GM18511 (cell line): ENCODE measurements around the gene MEIS2.

Experiments used
- ATAC-seq: cut with Tn5 transposase; IDR thresholded peaks from one replicate; pipeline ENCODE4 v1.9.1; 2021; ENCODE audit warnings: mild to moderate bottlenecking, moderate library complexity; ENCODE audit not compliant: unreplicated experiment

MEIS2 gene

GRCh38 chr15:36940219-36940618, 160.1 kb downstream of the MEIS2 start:
- no peak for ATAC-seq

GRCh38 chr15:36938764-36939163, 161.6 kb downstream of the MEIS2 start:
- ATAC-seq, result no peak

GRCh38 chr15:36938131-36938530, 162.2 kb downstream of the MEIS2 start:
- no peak for ATAC-seq

GRCh38 chr15:36936613-36937012, 163.7 kb downstream of the MEIS2 start:
- no peak for ATAC-seq

GRCh38 chr15:36933255-36933990, 166.9 kb downstream of the MEIS2 start:
- ATAC-seq, result no peak

DNA sequence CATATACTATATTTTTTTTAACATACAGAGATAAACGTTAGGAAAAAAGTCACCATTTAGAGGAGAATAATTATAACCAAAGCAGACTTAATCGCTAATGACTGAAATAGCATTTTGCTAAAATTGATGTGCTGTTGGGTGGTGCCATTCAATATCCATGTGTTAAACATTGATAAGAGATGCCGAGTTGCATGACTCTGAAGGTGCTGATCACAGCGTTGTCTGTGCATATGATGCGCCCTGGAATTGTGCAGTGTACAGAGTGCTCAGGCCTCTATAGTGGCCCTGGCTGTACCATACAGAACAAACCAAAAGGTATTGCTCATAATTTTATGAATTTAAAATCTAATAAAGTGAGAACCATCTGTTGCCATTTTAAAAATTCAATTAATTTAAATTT, 168.3 kb downstream of the MEIS2 start:
- no peak for ATAC-seq

DNA sequence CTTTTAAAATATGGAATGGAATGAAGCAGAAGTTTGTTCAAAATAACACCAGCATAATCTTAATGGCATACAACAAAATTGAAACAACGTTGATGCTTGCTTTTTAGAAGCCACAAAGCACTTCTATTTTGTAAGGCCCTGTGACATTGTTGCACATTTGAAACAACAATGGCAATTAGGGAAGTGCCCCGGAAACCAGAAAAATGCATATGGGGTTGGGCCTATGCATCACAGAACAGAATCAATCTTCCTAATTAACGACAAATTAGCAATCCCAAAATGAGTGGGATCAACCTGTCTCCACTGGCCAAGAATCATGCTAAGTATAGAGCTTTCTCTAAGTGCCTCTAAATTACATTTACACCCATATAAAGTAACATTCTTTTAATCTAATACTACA, 168.9 kb downstream of the MEIS2 start:
- no peak for ATAC-seq

DNA sequence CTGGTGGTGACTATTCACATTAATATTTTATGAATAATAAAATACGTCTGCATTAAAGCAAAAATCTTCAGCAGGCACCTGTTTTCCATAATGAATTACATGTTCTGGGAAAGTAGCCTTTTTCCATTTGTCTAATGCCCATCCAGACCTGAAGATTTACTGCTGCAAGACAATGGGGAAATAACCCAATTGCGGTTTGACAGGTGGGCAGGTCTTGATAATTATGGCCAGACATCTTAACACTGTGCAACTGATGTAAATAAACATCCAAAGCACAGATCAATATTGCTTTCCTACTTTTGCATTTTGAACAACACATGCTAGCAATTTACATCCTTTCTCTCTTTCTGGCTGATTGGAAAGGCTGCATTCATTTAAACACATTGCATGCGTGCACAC, 173.9 kb downstream of the MEIS2 start:
- no peak for ATAC-seq

- no peak for ATAC-seq
Observed at GRCh38 chr15:36925653-36926426, 174.5 kb downstream of the MEIS2 start.

GRCh38 chr15:36925049-36925448, 175.3 kb downstream of the MEIS2 start:
- no peak for ATAC-seq

- ATAC-seq, result no peak
Observed at GRCh38 chr15:36924034-36924433, 176.3 kb downstream of the MEIS2 start.

GRCh38 chr15:36921484-36922091, 178.8 kb downstream of the MEIS2 start:
- ATAC-seq, result no peak

DNA sequence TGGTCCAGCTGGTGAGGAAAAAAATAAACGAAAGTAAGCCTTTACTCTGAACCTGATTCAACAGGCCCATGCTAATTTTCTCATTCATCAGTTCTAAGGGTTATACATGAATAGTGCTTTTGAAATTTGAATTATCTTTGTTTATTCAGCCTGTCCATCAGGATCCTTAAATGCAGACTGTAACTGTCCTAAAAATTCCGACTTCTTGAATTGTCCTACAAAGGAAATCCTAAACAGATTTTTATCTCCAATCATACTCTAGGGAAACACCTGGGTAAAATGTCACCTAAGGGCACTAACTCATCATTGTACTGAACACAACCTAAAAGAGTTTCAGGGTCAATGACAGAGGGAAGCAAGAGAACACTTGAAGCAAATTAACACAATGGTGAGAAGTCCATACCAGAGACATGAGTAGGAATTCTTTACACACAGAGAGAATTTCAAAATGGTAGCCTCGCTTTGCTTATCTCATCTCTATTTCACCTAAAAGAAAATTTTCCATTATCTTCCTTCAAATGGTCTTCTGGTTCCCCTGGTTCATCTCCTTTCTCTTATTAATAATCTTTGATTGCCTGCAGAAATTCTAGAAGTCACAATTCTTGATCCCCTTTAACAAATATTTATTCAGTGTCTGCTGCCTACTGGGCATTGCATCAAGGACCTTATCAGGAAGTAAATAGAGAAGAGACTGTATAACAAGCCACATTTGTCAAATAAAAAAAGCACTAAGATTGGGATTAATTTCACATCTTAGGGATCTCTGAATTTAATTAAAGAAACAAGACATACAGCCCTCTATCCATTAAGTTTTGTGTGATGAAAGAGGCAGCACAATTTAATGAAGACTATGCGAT, 182.7 kb downstream of the MEIS2 start:
- no peak for ATAC-seq

GRCh38 chr15:36914960-36915808, 185.2 kb downstream of the MEIS2 start:
- ATAC-seq, result no peak

DNA sequence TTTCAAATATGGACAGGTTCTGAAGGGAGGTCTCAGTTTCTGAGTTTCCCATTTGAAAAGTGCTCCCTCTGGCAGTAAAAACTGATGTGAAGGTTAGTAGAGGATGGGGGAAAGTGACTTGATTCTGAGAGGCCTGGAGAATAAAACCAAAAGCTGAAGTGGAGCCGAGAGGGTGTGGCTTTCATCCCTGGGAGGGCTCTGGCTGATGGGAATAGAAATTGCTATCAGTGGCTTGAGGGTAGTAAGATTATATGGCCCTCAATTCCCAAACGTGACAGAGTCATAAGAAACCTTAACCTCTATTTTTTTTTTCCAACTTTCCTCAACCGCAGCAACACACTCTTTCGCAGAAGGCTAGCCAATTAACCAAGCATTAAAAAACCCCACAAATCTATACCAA, 185.9 kb downstream of the MEIS2 start:
- ATAC-seq, result no peak

- no peak for ATAC-seq
Observed at GRCh38 chr15:36912311-36912712, 188.0 kb downstream of the MEIS2 start.

DNA sequence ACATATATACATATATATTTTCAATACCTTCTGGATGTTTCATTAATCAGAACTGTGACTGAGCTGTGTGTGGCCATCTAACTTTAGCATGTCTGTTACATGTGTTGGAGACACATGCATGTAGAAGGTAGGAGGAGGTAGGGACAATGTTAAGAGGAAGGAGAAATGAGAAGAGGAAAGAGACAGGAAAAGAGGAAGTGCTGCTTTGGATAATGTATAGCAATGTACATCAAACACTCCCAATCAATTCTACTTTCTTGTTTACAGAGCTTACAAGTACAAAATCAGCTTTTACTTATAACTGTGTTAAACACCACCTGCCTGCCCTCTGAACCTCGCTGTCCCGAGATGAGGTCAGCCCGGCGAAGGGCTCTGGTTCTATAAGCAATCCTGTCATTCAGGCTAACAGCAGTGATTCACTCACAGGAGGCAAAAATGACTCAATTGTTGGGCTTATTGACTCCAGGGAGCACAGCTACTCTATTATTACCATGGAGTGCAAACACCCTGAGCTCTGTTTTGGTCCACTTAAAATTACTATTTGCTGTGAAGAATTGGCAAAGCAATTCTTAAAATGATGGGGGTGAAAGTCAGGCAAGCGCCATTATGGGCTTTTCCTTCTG, 188.9 kb downstream of the MEIS2 start:
- ATAC-seq, result no peak

- ATAC-seq, result no peak
Observed at GRCh38 chr15:36908991-36909390, 191.4 kb downstream of the MEIS2 start.

- ATAC-seq, result no peak
Observed at GRCh38 chr15:36907295-36907694, 193.1 kb downstream of the MEIS2 start.

- ATAC-seq, result no peak
Observed at GRCh38 chr15:36905908-36906307, 194.4 kb downstream of the MEIS2 start.
